Ishikawa (cell line): ENCODE data around the gene C16orf89.

Source experiments
- CEBPB ChIP-seq: IDR thresholded peaks from 2 replicates; pipeline ENCODE4 v1.6.1; 2012
- FOXM1 ChIP-seq: IDR thresholded peaks from 2 replicates; pipeline ENCODE4 v1.6.1; 2012; ENCODE audit warnings: low read depth, borderline replicate concordance
- RAD21 ChIP-seq: IDR thresholded peaks from 2 replicates; pipeline ENCODE4 v1.6.1; 2012; ENCODE audit warnings: low read depth
- TEAD4 ChIP-seq: IDR thresholded peaks from 2 replicates; pipeline ENCODE4 v1.6.1; 2012
- YY1 ChIP-seq: IDR thresholded peaks from 2 replicates; pipeline ENCODE4 v1.6.1; 2012; ENCODE audit warnings: low read depth

- TF ChIP-seq TEAD4, result no peak
- TF ChIP-seq YY1, result no peak
- no peak for TF ChIP-seq FOXM1
- TF ChIP-seq CEBPB, result no peak
- no peak for TF ChIP-seq RAD21
Measured at GRCh38 chr16:5008311-5008731, 57.4 kb downstream of the C16orf89 start.
